ACC112 (cell line): ENCODE data around the gene COP1.
"Not testable (repeated sequence)": the region's sequence is repeated elsewhere in the genome, so short reads cannot be mapped to it uniquely, and the experiment has no call there.

Experiments used
- H2AFZ ChIP-seq: fragments of 200-600 bp; sonication (generic); one replicate; pipeline ENCODE4 v1.6.0; 2017; ENCODE audit warnings: antibody characterized with exemption, low read length; ENCODE audit not compliant: unreplicated experiment
- H3K27ac ChIP-seq: fragments of 200-600 bp; sonication (generic); 2 replicates; pipeline ENCODE4 v1.5.1; 2014; ENCODE audit warnings: low read depth, mild to moderate bottlenecking, antibody characterized with exemption, low read length, moderate library complexity
- H3K27me3 ChIP-seq: fragments of 200-600 bp; sonication (generic); 2 replicates; pipeline ENCODE4 v1.6.1; 2014; ENCODE audit warnings: mild to moderate bottlenecking, antibody characterized with exemption, low read length, moderate library complexity, mixed read lengths; ENCODE audit not compliant: insufficient read depth
- H3K36me3 ChIP-seq: fragments of 200-600 bp; sonication (generic); 2 replicates; pipeline ENCODE4 v1.6.1; 2016; ENCODE audit warnings: mild to moderate bottlenecking, antibody characterized with exemption, low read length, moderate library complexity, mixed read lengths; ENCODE audit not compliant: insufficient read depth
- H3K4me1 ChIP-seq: fragments of 200-600 bp; sonication (generic); one replicate; pipeline ENCODE4 v1.6.1; 2016; ENCODE audit warnings: low read length, mixed read lengths; ENCODE audit not compliant: insufficient read depth, unreplicated experiment, control insufficient read depth
- H3K4me3 ChIP-seq: fragments of 200-600 bp; sonication (generic); 2 replicates; pipeline ENCODE4 v1.5.1; 2014; ENCODE audit warnings: mild to moderate bottlenecking, low read depth, low read length
- H3K79me2 ChIP-seq: fragments of 200-600 bp; sonication (generic); one replicate; pipeline ENCODE4 v1.6.0; 2016; ENCODE audit warnings: low read length; ENCODE audit not compliant: control insufficient read depth, unreplicated experiment, insufficient read depth

COP1 gene

GRCh38 chr1:176009951-176010350 lies 197.1 kb downstream of the COP1 start:
- H3K27me3 ChIP-seq = no peaks in the 10 kb centered on the region
- H3K4me1 ChIP-seq = no peaks in the 10 kb centered on the region
- no peaks in the 10 kb centered on the region for H3K79me2 ChIP-seq
- H2AFZ ChIP-seq = no peak overlapping the region
- H3K4me3 ChIP-seq = no peak overlapping the region
- no peak overlapping the region for H3K27ac ChIP-seq
- peaks cover 9% of the 10 kb centered on the region for H3K36me3 ChIP-seq

- H2AFZ ChIP-seq, H3K4me1 ChIP-seq, H3K27me3 ChIP-seq, H3K79me2 ChIP-seq, H3K36me3 ChIP-seq, H3K27ac ChIP-seq, H3K4me3 ChIP-seq: not testable (repeated sequence)
These were observed 199.2 kb downstream of the COP1 start for GRCh38 chr1:176007756-176008389.

DNA sequence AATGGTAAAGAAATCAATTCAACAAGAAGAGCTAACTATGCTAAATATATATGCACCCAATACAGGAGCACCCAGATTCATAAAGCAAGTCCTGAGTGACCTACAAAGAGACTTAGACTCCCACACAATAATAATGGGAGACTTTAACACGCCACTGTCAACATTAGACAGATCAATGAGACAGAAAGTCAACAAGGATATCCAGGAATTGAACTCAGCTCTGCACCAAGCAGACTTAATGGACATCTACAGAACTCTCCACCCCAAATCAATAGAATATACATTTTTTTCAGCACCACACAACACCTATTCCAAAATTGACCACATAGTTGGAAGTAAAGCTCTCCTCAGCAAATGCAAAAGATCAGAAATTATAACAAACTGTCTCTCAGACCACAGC lies 212.4 kb downstream of the COP1 start:
- H2AFZ ChIP-seq, H3K4me1 ChIP-seq, H3K4me3 ChIP-seq, H3K36me3 ChIP-seq, H3K27ac ChIP-seq, H3K79me2 ChIP-seq, H3K27me3 ChIP-seq: not testable (repeated sequence)

GRCh38 chr1:175992825-175993224 lies 214.3 kb downstream of the COP1 start:
- not testable (repeated sequence) for H3K4me3 ChIP-seq, H3K79me2 ChIP-seq, H3K27ac ChIP-seq, H3K4me1 ChIP-seq, H3K36me3 ChIP-seq, H2AFZ ChIP-seq, H3K27me3 ChIP-seq

- H3K36me3 ChIP-seq = peaks cover 11% of the 10 kb centered on the region; the same call in 1 of the 2 replicates
- not testable (repeated sequence) for H3K27ac ChIP-seq, H2AFZ ChIP-seq, H3K4me1 ChIP-seq, H3K4me3 ChIP-seq, H3K27me3 ChIP-seq, H3K79me2 ChIP-seq
These were observed 214.9 kb downstream of the COP1 start for GRCh38 chr1:175992202-175992601.

DNA sequence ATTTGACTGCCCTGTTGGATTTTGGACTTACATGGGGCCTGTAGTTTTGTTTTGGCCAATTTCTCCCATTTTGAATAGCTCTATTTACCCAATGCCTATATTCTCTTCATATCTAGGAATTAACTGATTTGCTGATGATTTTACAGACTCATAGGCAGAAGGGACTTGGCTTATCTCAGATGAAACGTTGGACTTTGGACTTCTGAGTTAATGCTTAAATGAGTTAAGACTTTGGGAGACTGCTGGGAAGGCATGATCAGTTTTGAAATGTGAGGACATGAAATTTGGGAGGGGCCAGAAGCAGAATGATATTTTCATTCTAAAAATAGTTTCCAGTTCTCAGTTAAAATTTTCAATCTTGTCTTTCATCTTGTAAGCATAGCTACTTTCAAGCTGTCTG lies 222.3 kb downstream of the COP1 start:
- H3K79me2 ChIP-seq = no peaks in the 10 kb centered on the region
- no peak overlapping the region for H3K4me3 ChIP-seq
- H2AFZ ChIP-seq = no peak overlapping the region
- no peaks in the 10 kb centered on the region for H3K27me3 ChIP-seq
- no peak overlapping the region for H3K27ac ChIP-seq
- H3K4me1 ChIP-seq = peaks cover 3% of the 10 kb centered on the region
- H3K36me3 ChIP-seq = peaks cover 67% of the 10 kb centered on the region

DNA sequence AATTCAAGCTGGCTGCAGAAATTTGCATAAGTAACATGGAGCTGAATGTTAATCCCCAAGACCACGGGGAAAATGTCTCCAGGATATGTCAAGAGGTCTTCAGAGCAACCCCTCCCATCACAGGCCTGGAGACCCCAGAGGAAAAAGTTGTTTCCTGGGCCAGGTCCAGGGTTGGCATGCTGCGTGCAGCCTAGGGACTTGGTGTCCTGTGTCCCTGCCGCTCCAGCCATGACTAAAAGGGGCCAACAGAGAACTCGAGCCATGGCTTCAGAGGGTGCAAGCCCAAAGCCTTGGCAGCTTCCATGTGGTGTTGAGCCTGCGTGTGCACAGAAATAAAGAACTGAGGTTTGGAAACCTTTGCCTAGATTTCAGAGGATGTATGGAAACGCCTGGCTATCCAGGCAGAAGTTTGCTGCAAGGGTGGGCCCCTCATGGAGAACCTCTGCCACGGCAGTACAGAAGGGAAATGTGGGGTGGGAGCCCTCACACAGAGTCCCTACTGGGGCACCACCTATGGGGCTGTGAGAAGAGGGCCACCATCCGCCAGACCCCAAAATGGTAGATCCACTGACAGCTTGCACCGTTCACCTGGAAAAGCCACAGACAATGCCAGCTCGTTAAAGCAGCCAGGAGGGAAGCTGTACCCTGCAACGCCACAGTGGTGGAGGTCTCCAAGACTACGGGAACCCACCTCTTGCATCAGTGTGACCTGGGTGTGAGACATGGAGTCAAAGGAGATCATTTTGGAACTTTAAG lies 222.9 kb downstream of the COP1 start:
- Histone ChIP-seq H2AFZ (no peak overlapping the region), H3K4me3 (no peak overlapping the region), H3K79me2 (no peaks in the 10 kb centered on the region), H3K27ac (no peak overlapping the region), H3K27me3 (no peaks in the 10 kb centered on the region), H3K36me3 (peaks cover 67% of the 10 kb centered on the region), H3K4me1 (peaks cover 8% of the 10 kb centered on the region)

GRCh38 chr1:175983363-175983762 lies 223.7 kb downstream of the COP1 start:
- H3K27me3 ChIP-seq, H3K4me3 ChIP-seq, H3K79me2 ChIP-seq, H2AFZ ChIP-seq, H3K27ac ChIP-seq: not testable (repeated sequence)
- Histone ChIP-seq H3K4me1 (peaks cover 17% of the 10 kb centered on the region), H3K36me3 (peaks cover 67% of the 10 kb centered on the region)

GRCh38 chr1:175981128-175981527 lies 226.0 kb downstream of the COP1 start:
- H3K36me3 ChIP-seq = peaks cover 47% of the 10 kb centered on the region
- H3K27ac ChIP-seq = no peak overlapping the region
- H3K79me2 ChIP-seq = no peaks in the 10 kb centered on the region
- no peak overlapping the region for H3K4me3 ChIP-seq
- no peak overlapping the region for H2AFZ ChIP-seq
- H3K4me1 ChIP-seq = peaks cover 30% of the 10 kb centered on the region
- H3K27me3 ChIP-seq = no peaks in the 10 kb centered on the region

GRCh38 chr1:175978926-175979325 lies 228.2 kb downstream of the COP1 start:
- no peak overlapping the region for H2AFZ ChIP-seq
- H3K4me3 ChIP-seq = 0 out of 2 replicates have a peak overlapping the region, but pooled peaks have one; percentile 9
- H3K79me2 ChIP-seq = no peaks in the 10 kb centered on the region
- H3K27me3 ChIP-seq = no peaks in the 10 kb centered on the region
- H3K27ac ChIP-seq = peak overlapping the region; percentile 81
- H3K4me1 ChIP-seq = peaks cover 30% of the 10 kb centered on the region
- peaks cover 29% of the 10 kb centered on the region for H3K36me3 ChIP-seq

DNA sequence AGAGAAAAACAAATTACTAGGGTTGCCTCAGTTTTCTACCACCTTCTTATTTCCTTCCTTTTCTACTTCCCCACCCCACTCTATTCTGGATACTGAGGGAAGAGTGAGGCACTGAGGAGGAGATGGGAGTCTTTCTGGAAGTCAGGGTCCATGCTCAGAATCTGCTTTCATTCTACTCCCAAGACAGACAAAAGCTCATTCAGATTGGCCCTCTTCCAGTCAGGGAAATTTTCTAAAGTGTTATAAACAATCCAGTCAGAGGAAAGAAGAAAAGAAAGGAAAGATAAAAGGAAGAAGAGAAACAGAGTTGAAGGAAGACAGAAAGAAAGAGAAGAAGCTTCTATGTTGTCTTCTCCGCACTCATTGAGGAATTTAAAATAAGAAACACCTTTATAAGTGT lies 228.6 kb downstream of the COP1 start:
- 0 out of 2 replicates have a peak overlapping the region, but pooled peaks have one; percentile 9 for H3K4me3 ChIP-seq
- no peaks in the 10 kb centered on the region for H3K27me3 ChIP-seq
- peaks cover 30% of the 10 kb centered on the region for H3K4me1 ChIP-seq
- H3K27ac ChIP-seq = peak overlapping the region; percentile 81
- H3K79me2 ChIP-seq = no peaks in the 10 kb centered on the region
- H2AFZ ChIP-seq = no peak overlapping the region
- peaks cover 25% of the 10 kb centered on the region for H3K36me3 ChIP-seq
